Thyroid gland (tissue), 4 donors: ENCODE data around the gene SLC37A2.

Experiments
- CTCF ChIP-seq, 6 experiments: fragments of 200-600 bp in 3 of 6; fragments of 450-650 bp in 3 of 6; sonication (generic) in 3 of 6; IDR thresholded peaks; one replicate each; pipeline ENCODE4 v1.5.1; 2016 to 2019; ENCODE audit warnings: antibody characterized with exemption in 6 of 6, mild to moderate bottlenecking in 2 of 6, inconsistent platforms in 1 of 6, moderate library complexity in 1 of 6
- POLR2A ChIP-seq, 2 donors: fragments of 450-650 bp; IDR thresholded peaks; one replicate each; pipeline ENCODE4 v1.6.1; 2017; ENCODE audit warnings: antibody characterized with exemption in 2 of 2, mild to moderate bottlenecking in 2 of 2, moderate library complexity in 1 of 2

- no peak for TF ChIP-seq CTCF (IDR thresholded peaks at IDR 0.05)
- no peak for TF ChIP-seq POLR2A (IDR thresholded peaks at IDR 0.05)
Observed at GRCh38 chr11:125078016-125078415, 14.9 kb downstream of the SLC37A2 start.
